LNCaP clone FGC (cell line): Measurements from ENCODE around the gene NALCN.

Source experiments
- DNase-seq: peaks from one replicate; pipeline ENCODE4 v3.0.0-alpha.2; 2011; ENCODE audit warnings: low read depth
- H3K4me3 ChIP-seq: 2 replicates; pipeline ENCODE4 v1.5.1; 2011; ENCODE audit warnings: mild to moderate bottlenecking, low read depth, low read length, control low read depth
- CTCF ChIP-seq: IDR thresholded peaks from 2 replicates; pipeline ENCODE4 v1.5.1; 2012; ENCODE audit warnings: mild to moderate bottlenecking; ENCODE audit not compliant: control insufficient read depth, insufficient read depth; ENCODE audit errors: extremely low read depth

NALCN gene

GRCh38 chr13:101090287-101090686, 326.0 kb downstream of the NALCN start:
- no peak overlapping the region for H3K4me3 ChIP-seq
- DNase-seq, result no peak
- no peak for TF ChIP-seq CTCF

- no peak overlapping the region for H3K4me3 ChIP-seq
- no peak for TF ChIP-seq CTCF
- DNase-seq, result no peak
These were observed 330.8 kb downstream of the NALCN start for GRCh38 chr13:101085551-101085950.

- DNase-seq, result no peak
- no peak for TF ChIP-seq CTCF
- H3K4me3 ChIP-seq, result no peak overlapping the region
These were observed 333.9 kb downstream of the NALCN start for GRCh38 chr13:101082441-101082840.

GRCh38 chr13:101080616-101081015, 335.7 kb downstream of the NALCN start:
- TF ChIP-seq CTCF, result no peak
- DNase-seq, result no peak

GRCh38 chr13:101065329-101065728, 351.0 kb downstream of the NALCN start:
- DNase-seq, result no peak
- no peak for TF ChIP-seq CTCF
- H3K4me3 ChIP-seq, result no peak overlapping the region

More at GRCh38 chr13:101080616-101081015, 335.7 kb downstream of the NALCN start:
- no peak overlapping the region for H3K4me3 ChIP-seq

GRCh38 chr13:101059793-101060192, 356.5 kb downstream of the NALCN start:
- DNase-seq, result no peak
- H3K4me3 ChIP-seq, result no peak overlapping the region
- TF ChIP-seq CTCF, result no peak

GRCh38 chr13:101058841-101059240, 357.5 kb downstream of the NALCN start:
- no peak for DNase-seq
- H3K4me3 ChIP-seq, result no peak overlapping the region
- TF ChIP-seq CTCF, result no peak
